CD4-positive, alpha-beta T cell treated with Interleukin-1 beta for 1 hour (primary cell): ENCODE results near the gene SCAP.
"Not testable (repeated sequence)": the region's sequence is repeated elsewhere in the genome, so short reads cannot be mapped to it uniquely, and the experiment has no call there.

Experiments
- DNase-seq, 2 donors: peaks; one replicate each; pipeline ENCODE4 v3.0.0-alpha.2; 2020 to 2022

SCAP gene

GRCh38 chr3:47475570-47476329 is at the start of gene SCAP:
SCAP (minus strand) TSS chr3:47475941; CDS start chr3:47442993, 32,948 bp downstream.
- DNase-seq = peak; percentile 94 to 95

- no peak for DNase-seq
These were observed 47.8 kb upstream of the SCAP start for GRCh38 chr3:47523310-47524073.

GRCh38 chr3:47522082-47522987 is 46.6 kb upstream of the SCAP start:
- peak; percentile 79 to 81 for DNase-seq

GRCh38 chr3:47520756-47521155 is 45.0 kb upstream of the SCAP start:
- no peak for DNase-seq

GRCh38 chr3:47517937-47518336 is 42.2 kb upstream of the SCAP start:
- no peak for DNase-seq

- DNase-seq = no peak
These were observed 40.2 kb upstream of the SCAP start for GRCh38 chr3:47515864-47516319.

- no peak for DNase-seq
These were observed 39.4 kb upstream of the SCAP start for GRCh38 chr3:47515100-47515499.

- DNase-seq = peak; percentile 97 to 98
These were observed 37.6 kb upstream of the SCAP start, which contains the start of gene ELP6 for GRCh38 chr3:47513125-47513929. ELP6 (minus strand) TSS chr3:47513712; CDS start chr3:47513590, 122 bp downstream.

- DNase-seq = peak; percentile 11 to 29
These were observed 36.8 kb upstream of the SCAP start for GRCh38 chr3:47512416-47513124.

- DNase-seq = not testable (repeated sequence)
These were observed 29.5 kb upstream of the SCAP start for GRCh38 chr3:47505267-47505666.

- no peak for DNase-seq
These were observed 28.4 kb upstream of the SCAP start for GRCh38 chr3:47504113-47504512.

- no peak for DNase-seq
These were observed 27.3 kb upstream of the SCAP start for GRCh38 chr3:47503033-47503432.

- no peak for DNase-seq
These were observed 21.2 kb upstream of the SCAP start for GRCh38 chr3:47496892-47497291.

GRCh38 chr3:47495886-47496285 is 20.1 kb upstream of the SCAP start:
- no peak for DNase-seq

- no peak for DNase-seq
These were observed 19.4 kb upstream of the SCAP start for GRCh38 chr3:47495111-47495510.

GRCh38 chr3:47491777-47492176 is 16.0 kb upstream of the SCAP start:
- DNase-seq = no peak

GRCh38 chr3:47491186-47491585 is 15.4 kb upstream of the SCAP start:
- DNase-seq = no peak

GRCh38 chr3:47487265-47487664 is 11.5 kb upstream of the SCAP start:
- no peak for DNase-seq

GRCh38 chr3:47485812-47486211 is 10.1 kb upstream of the SCAP start:
- no peak for DNase-seq

GRCh38 chr3:47482366-47482765 is 6.6 kb upstream of the SCAP start:
- DNase-seq = no peak

GRCh38 chr3:47481763-47482162 is 6.0 kb upstream of the SCAP start:
- not testable (repeated sequence) for DNase-seq
